ENCODE measurements around the gene EN1.

The EN1 gene

GRCh38 chr2:118842661-118843482 is 4.6 kb downstream of the EN1 start:
- DNase-seq: no peak

- no peak for DNase-seq
Observed at GRCh38 chr2:118841828-118842461, 5.5 kb downstream of the EN1 start.

GRCh38 chr2:118841450-118841827 is 6.0 kb downstream of the EN1 start:
- DNase-seq: no peak

- no peak for DNase-seq
Observed at GRCh38 chr2:118838741-118839455, 8.6 kb downstream of the EN1 start.

- no peak for DNase-seq
Observed at GRCh38 chr2:118837621-118838020, 9.8 kb downstream of the EN1 start.

GRCh38 chr2:118837067-118837466 is 10.4 kb downstream of the EN1 start:
- no peak for DNase-seq

- no peak for DNase-seq
Observed at GRCh38 chr2:118836411-118836930, 11.0 kb downstream of the EN1 start.

GRCh38 chr2:118835746-118836410 is 11.6 kb downstream of the EN1 start:
- DNase-seq: no peak

GRCh38 chr2:118834901-118835745 is 12.3 kb downstream of the EN1 start:
- DNase-seq: no peak

- no peak for DNase-seq
Observed at GRCh38 chr2:118834440-118834810, 13.0 kb downstream of the EN1 start.

- no peak for DNase-seq
Observed at GRCh38 chr2:118833716-118834439, 13.6 kb downstream of the EN1 start.

- DNase-seq: no peak
Observed at GRCh38 chr2:118832791-118833715, 14.4 kb downstream of the EN1 start.

GRCh38 chr2:118832071-118832790 is 15.2 kb downstream of the EN1 start:
- no peak for DNase-seq

- no peak for DNase-seq
Observed at GRCh38 chr2:118830881-118831280, 16.6 kb downstream of the EN1 start.

GRCh38 chr2:118830118-118830517 is 17.3 kb downstream of the EN1 start:
- no peak for DNase-seq

GRCh38 chr2:118826093-118826492 is 21.4 kb downstream of the EN1 start:
- no peak for DNase-seq

GRCh38 chr2:118823633-118824032 is 23.8 kb downstream of the EN1 start:
- no peak for DNase-seq

GRCh38 chr2:118822572-118822971 is 24.9 kb downstream of the EN1 start:
- DNase-seq: no peak

- no peak for DNase-seq
Observed at GRCh38 chr2:118822015-118822414, 25.4 kb downstream of the EN1 start.

- DNase-seq: no peak
Observed at GRCh38 chr2:118817469-118817868, 30.0 kb downstream of the EN1 start.

All from CD4-positive, alpha-beta T cell treated with Interleukin-6 for 4 hours (primary cell).